ENCODE data around the gene SAPCD2.

DNA sequence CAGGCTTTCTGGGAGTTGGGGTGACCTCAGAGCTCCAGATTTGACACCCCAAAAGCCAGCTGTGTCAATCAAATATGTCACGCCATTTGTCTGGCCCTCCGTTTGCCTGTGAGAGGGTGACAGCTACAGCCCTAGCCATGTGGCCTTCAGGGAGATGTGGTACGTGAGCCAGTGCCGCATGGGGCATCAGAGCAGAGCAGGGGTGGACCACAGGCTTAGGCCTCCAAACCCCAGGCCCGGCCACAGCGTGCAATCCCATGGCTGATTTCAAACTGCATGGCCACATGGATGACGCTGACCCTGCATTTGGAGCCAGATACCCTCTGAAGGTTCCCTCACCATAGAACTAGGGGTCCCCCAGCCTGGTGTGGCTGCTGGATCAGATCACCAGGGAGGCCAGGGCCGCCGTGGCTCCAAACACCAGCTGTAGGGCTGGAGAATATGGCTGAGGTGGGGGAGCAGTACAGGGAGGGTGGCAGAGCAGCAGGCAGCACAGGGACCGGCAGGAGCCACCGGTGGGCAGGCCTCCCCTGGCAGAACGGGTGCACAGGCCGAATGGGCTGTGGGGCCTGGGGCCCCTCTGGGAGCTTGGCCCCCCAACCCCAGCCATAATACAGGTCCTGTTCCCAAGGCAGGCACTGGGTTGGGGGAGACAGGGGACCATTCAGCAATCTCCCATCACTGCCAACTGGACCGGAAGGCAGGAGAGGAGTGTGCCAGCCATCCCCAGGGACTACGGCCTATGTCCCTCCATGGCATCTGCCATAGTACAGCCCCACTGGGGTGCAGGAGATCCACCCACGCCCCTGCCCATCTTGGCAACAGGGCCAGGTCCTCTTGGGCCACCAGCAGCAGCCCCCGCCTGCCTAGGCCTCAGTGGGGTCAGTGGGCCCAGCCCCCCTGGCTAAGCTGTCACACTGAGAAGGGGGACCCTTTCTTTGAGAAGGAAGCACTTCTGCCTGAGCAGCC lies 1.5 kb downstream of the SAPCD2 start:
- TF ChIP-seq, protein P1, sequence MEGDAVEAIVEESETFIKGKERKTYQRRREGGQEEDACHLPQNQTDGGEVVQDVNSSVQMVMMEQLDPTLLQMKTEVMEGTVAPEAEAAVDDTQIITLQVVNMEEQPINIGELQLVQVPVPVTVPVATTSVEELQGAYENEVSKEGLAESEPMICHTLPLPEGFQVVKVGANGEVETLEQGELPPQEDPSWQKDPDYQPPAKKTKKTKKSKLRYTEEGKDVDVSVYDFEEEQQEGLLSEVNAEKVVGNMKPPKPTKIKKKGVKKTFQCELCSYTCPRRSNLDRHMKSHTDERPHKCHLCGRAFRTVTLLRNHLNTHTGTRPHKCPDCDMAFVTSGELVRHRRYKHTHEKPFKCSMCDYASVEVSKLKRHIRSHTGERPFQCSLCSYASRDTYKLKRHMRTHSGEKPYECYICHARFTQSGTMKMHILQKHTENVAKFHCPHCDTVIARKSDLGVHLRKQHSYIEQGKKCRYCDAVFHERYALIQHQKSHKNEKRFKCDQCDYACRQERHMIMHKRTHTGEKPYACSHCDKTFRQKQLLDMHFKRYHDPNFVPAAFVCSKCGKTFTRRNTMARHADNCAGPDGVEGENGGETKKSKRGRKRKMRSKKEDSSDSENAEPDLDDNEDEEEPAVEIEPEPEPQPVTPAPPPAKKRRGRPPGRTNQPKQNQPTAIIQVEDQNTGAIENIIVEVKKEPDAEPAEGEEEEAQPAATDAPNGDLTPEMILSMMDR (IDR thresholded peaks at IDR 0.05), result no peak
- TF ChIP-seq POLR2A (IDR thresholded peaks at IDR 0.05), result no peak
